Omental fat pad (tissue), 4 donors: ENCODE data around the gene SUCLG2. TPM values are rescaled to one million over a fixed set of nuclear protein-coding genes. Genes with fewer than 3 reads are reported as not detected.

Experiments used
- ATAC-seq: fragments of 150-250 bp; one replicate; pipeline ENCODE4 v1.9.1; 2016; ENCODE audit warnings: mild to moderate bottlenecking, moderate library complexity; ENCODE audit not compliant: low FRiP score
- DNase-seq: peaks from one replicate; pipeline ENCODE4 v3.0.0-alpha.2; 2019; ENCODE audit warnings: low spot score
- total RNA-seq, 4 donors: library from RNA; depleted of rRNA; stranded (reverse); fragments of >200 nt; gene quantifications; one replicate each; pipeline ENCODE4 v1.1.0, GENCODE V29; 2016
- TF ChIP-seq, protein P1 (sequence below), 3 donors: fragments of 450-650 bp; IDR thresholded peaks; one replicate each; pipeline ENCODE4 v1.5.1; 2016 to 2017; ENCODE audit warnings: antibody characterized with exemption in 3 of 3, mild to moderate bottlenecking in 3 of 3, moderate library complexity in 2 of 3

The SUCLG2 gene
- total RNA-seq, 4 donors from 2014 or later: 37.5 to 52.2 (median 42.1) TPM

GRCh38 chr3:67389176-67389575, 265.2 kb downstream of the SUCLG2 start:
- TF ChIP-seq, protein P1, sequence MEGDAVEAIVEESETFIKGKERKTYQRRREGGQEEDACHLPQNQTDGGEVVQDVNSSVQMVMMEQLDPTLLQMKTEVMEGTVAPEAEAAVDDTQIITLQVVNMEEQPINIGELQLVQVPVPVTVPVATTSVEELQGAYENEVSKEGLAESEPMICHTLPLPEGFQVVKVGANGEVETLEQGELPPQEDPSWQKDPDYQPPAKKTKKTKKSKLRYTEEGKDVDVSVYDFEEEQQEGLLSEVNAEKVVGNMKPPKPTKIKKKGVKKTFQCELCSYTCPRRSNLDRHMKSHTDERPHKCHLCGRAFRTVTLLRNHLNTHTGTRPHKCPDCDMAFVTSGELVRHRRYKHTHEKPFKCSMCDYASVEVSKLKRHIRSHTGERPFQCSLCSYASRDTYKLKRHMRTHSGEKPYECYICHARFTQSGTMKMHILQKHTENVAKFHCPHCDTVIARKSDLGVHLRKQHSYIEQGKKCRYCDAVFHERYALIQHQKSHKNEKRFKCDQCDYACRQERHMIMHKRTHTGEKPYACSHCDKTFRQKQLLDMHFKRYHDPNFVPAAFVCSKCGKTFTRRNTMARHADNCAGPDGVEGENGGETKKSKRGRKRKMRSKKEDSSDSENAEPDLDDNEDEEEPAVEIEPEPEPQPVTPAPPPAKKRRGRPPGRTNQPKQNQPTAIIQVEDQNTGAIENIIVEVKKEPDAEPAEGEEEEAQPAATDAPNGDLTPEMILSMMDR (IDR thresholded peaks at IDR 0.05): no peak
- DNase-seq (no peak), ATAC-seq (no peak)

DNA sequence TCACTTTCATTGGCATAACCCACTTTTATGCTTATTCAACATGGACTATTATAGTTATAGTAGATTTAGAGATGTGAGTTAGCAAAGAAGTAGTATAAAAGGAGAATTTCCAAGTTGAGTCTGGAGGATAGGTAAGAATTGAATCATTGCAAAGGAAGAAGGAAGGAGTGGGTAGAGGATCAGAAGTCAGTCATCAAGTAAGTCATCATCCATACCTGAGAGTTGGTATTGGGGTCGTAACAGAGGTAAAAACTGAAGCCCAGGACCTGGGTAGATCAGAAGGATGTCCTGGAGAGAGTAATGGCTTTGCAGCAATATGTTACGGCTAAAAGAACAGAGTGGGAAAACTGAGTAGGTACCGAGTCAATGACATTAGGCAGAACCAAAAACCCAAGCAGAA, 265.7 kb downstream of the SUCLG2 start:
- TF ChIP-seq, protein P1 (IDR thresholded peaks at IDR 0.05): no peak
- DNase-seq: no peak
- no peak for ATAC-seq

- ATAC-seq: no peak
- DNase-seq: no peak
- TF ChIP-seq, protein P1 (IDR thresholded peaks at IDR 0.05): no peak
These were observed 268.0 kb downstream of the SUCLG2 start for GRCh38 chr3:67386451-67386850.

DNA sequence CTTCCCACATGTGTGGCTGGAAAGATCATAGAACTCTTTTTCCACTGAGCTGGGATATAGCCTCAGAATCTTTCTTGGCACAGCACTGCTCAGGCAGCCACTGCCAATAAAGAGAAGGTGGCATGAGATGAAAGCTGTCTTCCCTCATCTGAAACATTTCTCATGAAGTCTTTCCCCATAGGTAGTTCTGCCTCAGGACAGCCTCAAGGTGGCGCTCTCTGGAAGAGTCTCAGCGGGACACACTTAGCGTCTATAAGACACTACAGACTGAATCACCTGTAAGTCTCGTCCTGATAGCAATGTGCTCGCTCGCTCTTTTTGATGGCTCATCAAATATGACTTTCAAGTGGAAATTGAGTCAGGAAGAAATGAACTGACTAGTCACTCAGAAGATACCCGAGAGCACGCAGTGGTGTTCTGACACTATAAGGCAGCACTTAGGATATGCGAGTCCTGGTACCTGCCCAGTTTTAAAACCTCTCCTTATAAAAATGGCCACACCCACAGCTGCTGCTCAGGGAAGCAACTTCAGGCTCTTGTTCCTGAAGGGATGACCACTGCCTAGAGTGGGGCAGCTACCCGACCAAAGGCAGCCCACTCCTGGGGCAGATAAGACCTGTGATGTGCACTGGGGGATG, 269.5 kb downstream of the SUCLG2 start:
- ATAC-seq (no peak), DNase-seq (no peak)
- TF ChIP-seq, protein P1 (IDR thresholded peaks at IDR 0.05): no peak

DNA sequence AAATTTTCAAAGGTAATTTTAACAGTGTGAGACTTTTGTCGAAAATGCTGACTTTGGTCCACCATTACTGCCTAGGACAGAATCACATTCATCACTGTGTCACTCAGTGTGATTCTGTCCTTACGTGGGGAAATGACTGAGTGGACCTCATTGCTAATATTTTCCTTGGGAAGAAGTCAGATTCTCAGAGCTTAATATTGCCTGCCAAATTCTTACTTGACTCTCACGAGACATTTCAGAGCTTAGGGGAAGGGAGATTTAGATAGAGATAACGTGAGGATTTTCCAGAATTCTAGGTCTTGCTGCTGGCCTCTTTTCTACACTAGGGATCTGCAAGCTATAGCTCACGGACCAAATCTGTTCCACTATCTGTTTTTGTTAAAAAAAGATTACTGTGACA, 270.4 kb downstream of the SUCLG2 start:
- DNase-seq: no peak
- TF ChIP-seq, protein P1 (IDR thresholded peaks at IDR 0.05): no peak

GRCh38 chr3:67383379-67383778, 271.0 kb downstream of the SUCLG2 start:
- DNase-seq (no peak), ATAC-seq (no peak)
- TF ChIP-seq, protein P1 (IDR thresholded peaks at IDR 0.05): no peak

More for the DNA sequence above, 270.4 kb downstream of the SUCLG2 start:
- no peak for ATAC-seq

DNA sequence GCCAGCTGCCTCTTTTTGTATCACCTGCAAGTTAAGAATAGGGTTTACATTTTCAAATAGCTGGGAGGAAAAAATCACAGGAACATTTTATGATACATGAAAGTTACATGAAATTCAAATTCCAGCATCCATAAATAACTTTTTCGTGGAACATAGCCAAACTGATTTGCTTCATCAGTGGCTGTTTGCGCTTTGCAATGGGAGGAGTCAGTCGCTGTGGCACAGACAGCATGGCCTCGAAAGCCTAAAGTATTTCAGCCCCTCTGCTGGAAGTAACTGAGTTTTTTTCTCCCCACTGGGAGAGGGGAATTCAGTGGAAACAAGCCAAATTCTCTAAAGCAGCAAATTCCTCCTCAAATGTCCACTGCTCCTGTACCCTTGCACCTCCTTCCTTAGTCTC, 271.9 kb downstream of the SUCLG2 start:
- TF ChIP-seq, protein P1 (IDR thresholded peaks at IDR 0.05): no peak
- no peak for ATAC-seq

More for the DNA sequence above, 271.9 kb downstream of the SUCLG2 start:
- DNase-seq: no peak
